Sigmoid colon (tissue), 7 donors: ENCODE measurements around the gene SLCO2A1. TPM values are rescaled to one million over a fixed set of nuclear protein-coding genes. Genes with fewer than 3 reads are reported as not detected.

Experiments used
- DNase-seq: peaks from one replicate; pipeline ENCODE4 v3.0.0-alpha.2; 2019
- H3K27ac ChIP-seq, 4 donors: fragments of 200-600 bp; sonication (generic); one replicate each; pipeline ENCODE4 v1.5.1; 2016 to 2019; ENCODE audit warnings: mild to moderate bottlenecking in 1 of 4
- H3K27me3 ChIP-seq, 3 donors: fragments of 200-600 bp; sonication (generic); one replicate each; pipeline ENCODE4 v1.5.1; 2019; ENCODE audit warnings: mild to moderate bottlenecking in 1 of 3
- H3K36me3 ChIP-seq, 4 donors: fragments of 200-600 bp; sonication (generic); one replicate each; pipeline ENCODE4 v1.5.1; 2016 to 2019
- H3K4me1 ChIP-seq, 4 donors: fragments of 200-600 bp; sonication (generic); one replicate each; pipeline ENCODE4 v1.5.1; 2017 to 2019
- H3K4me3 ChIP-seq, 4 donors: fragments of 200-600 bp; sonication (generic); one replicate each; pipeline ENCODE4 v1.5.1; 2017 to 2019; ENCODE audit warnings: mild to moderate bottlenecking in 2 of 4, moderate library complexity in 1 of 4
- H3K9me3 ChIP-seq, 4 donors: fragments of 200-600 bp in 3 of 4; sonication (generic) in 3 of 4; one replicate each; pipeline versions ENCODE4 v1.5.1 to v1.6.1; 2013 to 2019
- EP300 ChIP-seq, 4 donors: sonication (generic); formaldehyde crosslinking; IDR thresholded peaks; one replicate each; pipeline ENCODE4 v1.6.1; 2017; ENCODE audit warnings: antibody characterized with exemption in 4 of 4
- POLR2A ChIP-seq, 2 donors: fragments of 450-650 bp; IDR thresholded peaks; one replicate each; pipeline ENCODE4 v1.6.1; 2016; ENCODE audit warnings: antibody characterized with exemption in 2 of 2, mild to moderate bottlenecking in 2 of 2, moderate library complexity in 2 of 2
- POLR2AphosphoS5 ChIP-seq, 4 donors: sonication (generic); formaldehyde crosslinking; IDR thresholded peaks; one replicate each; pipeline ENCODE4 v1.6.1; 2017; ENCODE audit warnings: antibody characterized with exemption in 4 of 4
- WGBS, 2 donors: extraction: QIAGEN DNeasy Blood & Tissue Kit; methylation state at CpG; one replicate each; pipeline ENCODE4 v1.1.7; 2013; 5-methylcytosine and 5-hydroxymethylcytosine counted together
- intact Hi-C: fragments of 100-400 bp; cut with DNase I; formaldehyde crosslinking; loops from one replicate; pipeline ENCODE4 v1.15.1; 2023
- polyA plus RNA-seq, 3 donors: library from polyadenylated mRNA; stranded (reverse); fragments of 200-250 nt; gene quantifications; one replicate each; pipeline ENCODE4 v1.2.3, GENCODE V29; 2013
- total RNA-seq, 4 donors: library from RNA; depleted of rRNA; stranded (reverse); fragments of >200 nt; gene quantifications; one replicate each; pipeline ENCODE4 v1.1.0, GENCODE V29; 2016
- TF ChIP-seq, protein P1 (sequence below), 4 experiments: fragments of 450-650 bp in 3 of 4; fragments of 200-600 bp in 1 of 4; IDR thresholded peaks; one replicate each; pipeline ENCODE4 v1.5.1; 2016 to 2019; ENCODE audit warnings: antibody characterized with exemption in 4 of 4, mild to moderate bottlenecking in 3 of 4, moderate library complexity in 2 of 4
- donor health status: healthy with polysubstance abuse.
- donor health status: Bipolar disorder and iron deficiency.
- donor health status: healthy.

The SLCO2A1 gene
- total and polyA plus RNA-seq, 7 donors, result 1.8 to 22.1 (median 6.1) TPM

DNA sequence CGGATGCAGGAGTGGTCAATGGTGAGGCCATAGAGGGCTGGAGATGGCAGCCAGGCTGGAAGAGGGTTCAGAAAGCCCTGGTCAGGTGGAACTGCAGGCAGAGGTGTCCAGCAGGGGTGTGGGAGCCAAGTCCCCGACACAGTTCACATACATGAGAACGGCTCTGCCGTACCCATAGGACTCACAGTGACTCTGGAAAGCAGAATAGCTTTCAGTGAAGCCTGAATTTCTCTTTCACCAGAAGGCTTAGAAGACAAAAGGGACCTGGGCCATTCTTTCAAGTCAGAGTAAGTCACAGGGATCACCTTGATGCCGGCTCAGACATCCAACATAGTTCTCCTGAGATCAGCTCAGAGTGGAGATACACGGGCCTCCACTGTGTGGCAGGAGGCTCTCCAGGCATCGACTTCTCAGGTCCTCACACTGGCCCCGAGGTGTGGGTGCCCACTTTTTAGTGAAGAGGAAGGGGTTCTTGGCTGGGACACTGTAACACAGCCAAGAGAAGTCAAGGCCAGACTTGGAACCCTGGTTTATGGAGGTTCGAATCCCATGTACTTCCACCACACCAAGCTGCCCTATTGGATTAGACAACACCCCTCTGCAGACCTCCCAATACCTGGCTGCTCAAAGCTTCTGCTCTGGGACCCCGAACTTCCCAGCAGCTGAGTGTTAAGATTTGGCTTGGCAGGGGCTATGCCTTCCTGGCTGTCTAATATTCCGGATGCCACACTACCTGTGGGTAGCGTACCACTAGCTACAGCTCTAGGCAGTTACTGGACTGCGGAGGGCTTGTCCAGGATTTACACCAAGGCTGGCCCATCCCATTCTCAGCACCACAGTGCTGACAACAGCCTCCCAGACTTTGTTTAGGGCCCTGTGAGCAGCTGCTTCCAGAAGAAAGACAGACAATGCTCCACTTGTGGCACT lies 93.6 kb downstream of the SLCO2A1 start:
- no peak for TF ChIP-seq EP300 (IDR thresholded peaks at IDR 0.05)
- no peak for TF ChIP-seq POLR2A (IDR thresholded peaks at IDR 0.05)
- TF ChIP-seq, protein P1, sequence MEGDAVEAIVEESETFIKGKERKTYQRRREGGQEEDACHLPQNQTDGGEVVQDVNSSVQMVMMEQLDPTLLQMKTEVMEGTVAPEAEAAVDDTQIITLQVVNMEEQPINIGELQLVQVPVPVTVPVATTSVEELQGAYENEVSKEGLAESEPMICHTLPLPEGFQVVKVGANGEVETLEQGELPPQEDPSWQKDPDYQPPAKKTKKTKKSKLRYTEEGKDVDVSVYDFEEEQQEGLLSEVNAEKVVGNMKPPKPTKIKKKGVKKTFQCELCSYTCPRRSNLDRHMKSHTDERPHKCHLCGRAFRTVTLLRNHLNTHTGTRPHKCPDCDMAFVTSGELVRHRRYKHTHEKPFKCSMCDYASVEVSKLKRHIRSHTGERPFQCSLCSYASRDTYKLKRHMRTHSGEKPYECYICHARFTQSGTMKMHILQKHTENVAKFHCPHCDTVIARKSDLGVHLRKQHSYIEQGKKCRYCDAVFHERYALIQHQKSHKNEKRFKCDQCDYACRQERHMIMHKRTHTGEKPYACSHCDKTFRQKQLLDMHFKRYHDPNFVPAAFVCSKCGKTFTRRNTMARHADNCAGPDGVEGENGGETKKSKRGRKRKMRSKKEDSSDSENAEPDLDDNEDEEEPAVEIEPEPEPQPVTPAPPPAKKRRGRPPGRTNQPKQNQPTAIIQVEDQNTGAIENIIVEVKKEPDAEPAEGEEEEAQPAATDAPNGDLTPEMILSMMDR (IDR thresholded peaks at IDR 0.05), result no peak
- TF ChIP-seq POLR2AphosphoS5 (IDR thresholded peaks at IDR 0.05), result no peak
- Histone ChIP-seq H3K27ac (no peak overlapping the region), H3K36me3 (no peaks in the 10 kb centered on the region), H3K9me3 (no peaks in the 10 kb centered on the region), H3K27me3 (no peaks in the 10 kb centered on the region), H3K4me1 (no peaks in the 10 kb centered on the region), H3K4me3 (no peak overlapping the region)
- 91 to 93% methylated on average over 13 of the region's 13 CpGs for WGBS, 2 donors
- intact Hi-C loops, result no loop called here
- peak; percentile 28 for DNase-seq

DNA sequence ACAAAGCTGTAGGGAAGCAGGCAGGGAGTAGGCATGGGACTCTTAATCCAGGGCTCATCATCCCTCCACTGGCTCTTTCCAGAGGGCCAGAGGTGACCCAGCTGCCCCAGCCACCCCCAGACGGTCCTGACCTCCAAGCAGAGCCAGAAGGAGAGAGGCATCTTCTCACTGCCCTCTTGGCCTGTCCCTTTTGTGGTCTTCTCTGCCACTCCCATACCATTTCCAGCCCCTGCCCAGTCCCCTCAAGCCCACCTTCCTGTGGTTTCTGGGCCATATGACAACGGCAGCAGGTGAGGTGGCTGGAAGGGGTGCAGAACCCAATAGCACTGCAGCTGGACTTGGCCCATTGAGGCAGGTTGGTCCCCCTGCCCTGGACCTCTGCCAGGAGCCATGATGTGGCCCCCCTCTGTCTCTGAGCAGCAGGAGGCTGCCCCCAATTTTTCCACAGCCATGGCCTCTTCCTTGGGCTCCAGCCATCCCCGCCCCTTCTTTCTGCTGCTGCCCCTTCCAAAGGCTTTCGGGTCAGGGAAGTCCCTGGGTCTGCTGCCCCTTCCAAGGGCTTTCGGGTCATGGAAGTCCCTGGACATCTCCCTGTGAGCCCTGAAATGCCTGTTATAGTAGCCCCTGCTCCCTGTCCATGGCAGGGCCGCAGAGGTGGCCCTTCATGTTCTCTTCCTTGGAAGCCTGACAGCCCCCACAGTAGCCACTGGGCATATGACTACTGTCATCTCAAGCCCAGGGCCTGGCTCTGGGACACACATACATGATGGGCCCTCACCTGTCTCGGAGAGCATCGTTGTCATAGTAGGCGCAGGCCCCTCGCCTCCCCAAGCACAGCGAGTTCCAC lies 94.5 kb downstream of the SLCO2A1 start:
- intact Hi-C loops, result no loop called here
- 86 to 91% methylated on average over 11 of the region's 11 CpGs for WGBS, 2 donors

DNA sequence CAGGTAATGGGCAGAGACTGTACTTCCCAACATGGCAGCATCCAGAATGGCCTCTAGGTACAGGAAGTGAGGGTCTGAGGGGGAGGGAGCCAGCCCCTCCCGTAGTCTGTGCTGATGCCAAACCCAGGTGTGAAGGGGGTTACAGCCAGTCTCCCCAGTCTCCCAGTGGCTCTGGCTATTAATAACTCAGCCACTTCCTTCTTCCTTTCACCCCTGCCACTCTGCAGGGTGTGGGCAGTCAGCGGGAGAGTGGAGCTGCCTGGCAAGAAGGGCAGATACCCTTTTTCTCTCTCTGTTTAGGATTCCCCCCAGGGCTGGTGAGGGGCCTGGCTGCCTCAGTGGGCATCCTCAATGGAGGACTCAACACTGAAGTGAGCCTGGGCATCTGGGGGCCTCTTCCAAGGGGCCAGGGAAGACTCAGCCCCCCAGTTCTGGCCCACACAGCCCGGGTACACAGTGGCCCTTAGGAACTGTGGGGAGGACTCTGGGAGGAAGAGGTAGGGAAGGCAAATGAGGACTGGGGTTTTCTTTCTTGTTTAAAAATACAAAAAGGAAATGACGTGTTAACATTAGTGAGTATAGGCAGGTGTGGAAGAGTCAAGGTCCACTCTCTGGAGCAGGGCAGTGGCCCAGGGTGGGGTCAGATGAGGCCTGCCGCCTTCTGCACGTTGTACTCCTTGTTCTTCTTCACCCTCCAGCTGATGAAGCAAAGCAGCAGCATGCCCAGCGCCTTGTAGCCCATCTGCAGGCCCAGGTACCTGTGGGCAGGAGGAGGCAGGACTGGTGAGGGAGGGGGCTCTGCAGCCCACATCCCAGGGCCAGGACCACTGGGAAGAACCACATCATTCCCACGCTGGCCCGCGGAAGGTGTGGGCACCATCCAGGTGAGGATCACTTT lies 95.4 kb downstream of the SLCO2A1 start:
- Histone ChIP-seq H3K4me1 (no peaks in the 10 kb centered on the region), H3K27ac (no peak overlapping the region), H3K27me3 (no peaks in the 10 kb centered on the region), H3K36me3 (no peaks in the 10 kb centered on the region), H3K4me3 (no peak overlapping the region), H3K9me3 (no peaks in the 10 kb centered on the region)
- TF ChIP-seq POLR2AphosphoS5 (IDR thresholded peaks at IDR 0.05), result no peak
- no peak for TF ChIP-seq EP300 (IDR thresholded peaks at IDR 0.05)
- TF ChIP-seq POLR2A (IDR thresholded peaks at IDR 0.05), result no peak
- TF ChIP-seq, protein P1 (IDR thresholded peaks at IDR 0.05), result no peak
- intact Hi-C loops, result no loop called here
- 58 to 67% methylated on average over 10 of the region's 10 CpGs for WGBS, 2 donors
- DNase-seq, result peak; percentile 29

More for the DNA sequence above, 94.5 kb downstream of the SLCO2A1 start:
- Histone ChIP-seq H3K4me3 (no peak overlapping the region), H3K9me3 (no peaks in the 10 kb centered on the region), H3K27me3 (no peaks in the 10 kb centered on the region), H3K4me1 (no peaks in the 10 kb centered on the region), H3K36me3 (no peaks in the 10 kb centered on the region), H3K27ac (no peak overlapping the region)
- TF ChIP-seq EP300 (IDR thresholded peaks at IDR 0.05) (no peak), POLR2AphosphoS5 (IDR thresholded peaks at IDR 0.05) (no peak), POLR2A (IDR thresholded peaks at IDR 0.05) (no peak)
- TF ChIP-seq, protein P1 (IDR thresholded peaks at IDR 0.05), result no peak
- DNase-seq, result peak; percentile 47
